Measurements from ENCODE around the gene FIS1.
"Not testable (repeated sequence)": the region's sequence is repeated elsewhere in the genome, so short reads cannot be mapped to it uniquely, and the experiment has no call there.

The FIS1 gene

GRCh38 chr7:101232141-101232850 lies 12.6 kb downstream of the FIS1 start:
- DNase-seq = no peak

- DNase-seq = no peak
Observed at GRCh38 chr7:101231644-101232043, 13.2 kb downstream of the FIS1 start.

GRCh38 chr7:101226721-101227120 lies 18.2 kb downstream of the FIS1 start:
- no peak for DNase-seq

GRCh38 chr7:101225650-101226049 lies 19.2 kb downstream of the FIS1 start:
- DNase-seq = no peak

GRCh38 chr7:101223528-101223927 lies 21.4 kb downstream of the FIS1 start:
- no peak for DNase-seq

- DNase-seq = no peak
Observed at GRCh38 chr7:101222275-101222830, 22.5 kb downstream of the FIS1 start.

- peak; percentile 34 for DNase-seq
Observed at GRCh38 chr7:101220295-101220694, 24.6 kb downstream of the FIS1 start.

- peak; percentile 9 for DNase-seq
Observed at GRCh38 chr7:101218236-101219125, 26.4 kb downstream of the FIS1 start.

- DNase-seq = peak; percentile 100
Observed at GRCh38 chr7:101217388-101218235, 27.3 kb downstream of the FIS1 start, which contains the start of the genes PLOD3 and ZNHIT1. Gene PLOD3, minus strand, starts transcription at chr7:101217581. Its CDS starts 307 bp downstream, at chr7:101217274. Gene ZNHIT1, plus strand, starts transcription at chr7:101218165. Its CDS starts 31 bp downstream, at chr7:101218196.

GRCh38 chr7:101216860-101217387 lies 28.0 kb downstream of the FIS1 start:
- DNase-seq = no peak

- peak; percentile 60 for DNase-seq
Observed at GRCh38 chr7:101216001-101216859, 28.7 kb downstream of the FIS1 start.

- DNase-seq = no peak
Observed at GRCh38 chr7:101212014-101212413, 32.9 kb downstream of the FIS1 start.

- DNase-seq = no peak
Observed at GRCh38 chr7:101211501-101211900, 33.4 kb downstream of the FIS1 start.

GRCh38 chr7:101210143-101210542 lies 34.7 kb downstream of the FIS1 start:
- no peak for DNase-seq

GRCh38 chr7:101208794-101209193 lies 36.1 kb downstream of the FIS1 start:
- DNase-seq = no peak

- no peak for DNase-seq
Observed at GRCh38 chr7:101207459-101207858, 37.4 kb downstream of the FIS1 start.

GRCh38 chr7:101206665-101207042 lies 38.2 kb downstream of the FIS1 start:
- DNase-seq = no peak

- DNase-seq = no peak
Observed at GRCh38 chr7:101205901-101206664, 38.8 kb downstream of the FIS1 start.

GRCh38 chr7:101203740-101204738 lies 40.8 kb downstream of the FIS1 start:
- DNase-seq = not testable (repeated sequence)
